B cell (primary cell): Measurements from ENCODE around the gene RASSF3.

Source experiments
- EZH2 ChIP-seq: IDR thresholded peaks from 2 replicates; pipeline ENCODE4 v1.6.1; 2012; ENCODE audit warnings: borderline replicate concordance, low read depth, mild to moderate bottlenecking, moderate library complexity, low read length; ENCODE audit not compliant: insufficient read depth, poor library complexity, severe bottlenecking
- TF ChIP-seq, protein P1 (sequence below): fragments of 200-600 bp; IDR thresholded peaks from one replicate; pipeline ENCODE4 v1.8.0; 2022; ENCODE audit warnings: antibody characterized with exemption, mild to moderate bottlenecking

DNA sequence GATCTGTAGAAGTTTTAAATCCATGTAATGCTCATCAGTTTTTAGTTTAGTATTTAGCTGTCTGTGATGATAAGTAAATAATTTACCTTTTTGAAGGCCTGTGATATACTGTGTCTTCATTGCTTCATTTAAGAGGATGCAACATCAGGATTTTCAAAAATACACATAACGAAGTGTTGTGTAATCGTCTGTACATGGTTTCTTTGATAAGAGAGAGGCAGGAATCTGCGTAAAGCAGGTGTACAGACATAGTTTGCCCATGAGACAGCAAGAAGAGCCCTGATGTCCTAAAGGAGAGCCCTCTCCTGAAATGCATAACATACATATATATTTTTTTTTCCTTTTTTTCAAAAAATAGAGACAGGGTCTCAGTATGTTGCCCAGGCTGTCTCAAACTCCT lies 44.8 kb downstream of the RASSF3 start:
- TF ChIP-seq, protein P1, sequence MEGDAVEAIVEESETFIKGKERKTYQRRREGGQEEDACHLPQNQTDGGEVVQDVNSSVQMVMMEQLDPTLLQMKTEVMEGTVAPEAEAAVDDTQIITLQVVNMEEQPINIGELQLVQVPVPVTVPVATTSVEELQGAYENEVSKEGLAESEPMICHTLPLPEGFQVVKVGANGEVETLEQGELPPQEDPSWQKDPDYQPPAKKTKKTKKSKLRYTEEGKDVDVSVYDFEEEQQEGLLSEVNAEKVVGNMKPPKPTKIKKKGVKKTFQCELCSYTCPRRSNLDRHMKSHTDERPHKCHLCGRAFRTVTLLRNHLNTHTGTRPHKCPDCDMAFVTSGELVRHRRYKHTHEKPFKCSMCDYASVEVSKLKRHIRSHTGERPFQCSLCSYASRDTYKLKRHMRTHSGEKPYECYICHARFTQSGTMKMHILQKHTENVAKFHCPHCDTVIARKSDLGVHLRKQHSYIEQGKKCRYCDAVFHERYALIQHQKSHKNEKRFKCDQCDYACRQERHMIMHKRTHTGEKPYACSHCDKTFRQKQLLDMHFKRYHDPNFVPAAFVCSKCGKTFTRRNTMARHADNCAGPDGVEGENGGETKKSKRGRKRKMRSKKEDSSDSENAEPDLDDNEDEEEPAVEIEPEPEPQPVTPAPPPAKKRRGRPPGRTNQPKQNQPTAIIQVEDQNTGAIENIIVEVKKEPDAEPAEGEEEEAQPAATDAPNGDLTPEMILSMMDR = no peak
- no peak for TF ChIP-seq EZH2
